ENCODE data around the gene C6orf136.

DNA sequence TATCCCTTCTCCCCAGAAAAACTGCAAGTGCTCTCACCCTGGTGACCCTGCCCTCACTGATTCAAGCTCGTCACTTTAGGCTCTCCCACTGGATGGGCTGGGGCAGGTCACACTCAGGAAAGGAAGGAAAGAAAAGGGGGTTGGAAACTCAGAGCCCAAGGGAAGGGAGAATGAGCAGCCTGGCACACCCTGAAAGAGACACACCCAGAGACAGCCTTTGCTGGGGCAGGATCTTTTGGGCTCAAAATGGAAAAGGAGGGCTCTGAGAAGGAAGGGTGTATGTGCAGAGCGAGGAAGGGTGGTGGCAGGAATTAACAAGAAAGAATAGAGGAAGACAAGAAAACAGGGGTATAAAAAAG, 37.0 kb downstream of the C6orf136 start:
- TF ChIP-seq, protein P1, sequence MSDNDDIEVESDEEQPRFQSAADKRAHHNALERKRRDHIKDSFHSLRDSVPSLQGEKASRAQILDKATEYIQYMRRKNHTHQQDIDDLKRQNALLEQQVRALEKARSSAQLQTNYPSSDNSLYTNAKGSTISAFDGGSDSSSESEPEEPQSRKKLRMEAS (IDR thresholded peaks at IDR 0.05) = no peak
- TF ChIP-seq CEBPB (IDR thresholded peaks at IDR 0.05) (no peak), EP300 (IDR thresholded peaks at IDR 0.05) (no peak), RCOR1 (IDR thresholded peaks at IDR 0.05; ENCODE audit: low read depth, low read length) (no peak), NFE2L2 (conservative IDR thresholded peaks at IDR 0.05; ENCODE audit: low read length) (no peak), MYC (IDR thresholded peaks at IDR 0.05; ENCODE audit: borderline replicate concordance, low read length) (no peak)
- TF ChIP-seq, protein P2, sequence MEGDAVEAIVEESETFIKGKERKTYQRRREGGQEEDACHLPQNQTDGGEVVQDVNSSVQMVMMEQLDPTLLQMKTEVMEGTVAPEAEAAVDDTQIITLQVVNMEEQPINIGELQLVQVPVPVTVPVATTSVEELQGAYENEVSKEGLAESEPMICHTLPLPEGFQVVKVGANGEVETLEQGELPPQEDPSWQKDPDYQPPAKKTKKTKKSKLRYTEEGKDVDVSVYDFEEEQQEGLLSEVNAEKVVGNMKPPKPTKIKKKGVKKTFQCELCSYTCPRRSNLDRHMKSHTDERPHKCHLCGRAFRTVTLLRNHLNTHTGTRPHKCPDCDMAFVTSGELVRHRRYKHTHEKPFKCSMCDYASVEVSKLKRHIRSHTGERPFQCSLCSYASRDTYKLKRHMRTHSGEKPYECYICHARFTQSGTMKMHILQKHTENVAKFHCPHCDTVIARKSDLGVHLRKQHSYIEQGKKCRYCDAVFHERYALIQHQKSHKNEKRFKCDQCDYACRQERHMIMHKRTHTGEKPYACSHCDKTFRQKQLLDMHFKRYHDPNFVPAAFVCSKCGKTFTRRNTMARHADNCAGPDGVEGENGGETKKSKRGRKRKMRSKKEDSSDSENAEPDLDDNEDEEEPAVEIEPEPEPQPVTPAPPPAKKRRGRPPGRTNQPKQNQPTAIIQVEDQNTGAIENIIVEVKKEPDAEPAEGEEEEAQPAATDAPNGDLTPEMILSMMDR (IDR thresholded peaks at IDR 0.05) = no peak
